Activated CD4-positive, alpha-beta T cell treated with anti-CD3 and anti-CD28 coated beads for 48 hours (primary cell): Measurements from ENCODE around the gene KLK1.
"Not testable (repeated sequence)": the region's sequence is repeated elsewhere in the genome, so short reads cannot be mapped to it uniquely, and the experiment has no call there.

ENCODE experiments used
- DNase-seq: peaks from one replicate; pipeline ENCODE4 v3.0.0-alpha.2; 2020

KLK1 gene

GRCh38 chr19:50812474-50812873, 11.1 kb downstream of the KLK1 start:
- DNase-seq = no peak

GRCh38 chr19:50811622-50812238, 11.9 kb downstream of the KLK1 start:
- not testable (repeated sequence) for DNase-seq

- no peak for DNase-seq
Measured at GRCh38 chr19:50808856-50809255, 14.7 kb downstream of the KLK1 start.

DNA sequence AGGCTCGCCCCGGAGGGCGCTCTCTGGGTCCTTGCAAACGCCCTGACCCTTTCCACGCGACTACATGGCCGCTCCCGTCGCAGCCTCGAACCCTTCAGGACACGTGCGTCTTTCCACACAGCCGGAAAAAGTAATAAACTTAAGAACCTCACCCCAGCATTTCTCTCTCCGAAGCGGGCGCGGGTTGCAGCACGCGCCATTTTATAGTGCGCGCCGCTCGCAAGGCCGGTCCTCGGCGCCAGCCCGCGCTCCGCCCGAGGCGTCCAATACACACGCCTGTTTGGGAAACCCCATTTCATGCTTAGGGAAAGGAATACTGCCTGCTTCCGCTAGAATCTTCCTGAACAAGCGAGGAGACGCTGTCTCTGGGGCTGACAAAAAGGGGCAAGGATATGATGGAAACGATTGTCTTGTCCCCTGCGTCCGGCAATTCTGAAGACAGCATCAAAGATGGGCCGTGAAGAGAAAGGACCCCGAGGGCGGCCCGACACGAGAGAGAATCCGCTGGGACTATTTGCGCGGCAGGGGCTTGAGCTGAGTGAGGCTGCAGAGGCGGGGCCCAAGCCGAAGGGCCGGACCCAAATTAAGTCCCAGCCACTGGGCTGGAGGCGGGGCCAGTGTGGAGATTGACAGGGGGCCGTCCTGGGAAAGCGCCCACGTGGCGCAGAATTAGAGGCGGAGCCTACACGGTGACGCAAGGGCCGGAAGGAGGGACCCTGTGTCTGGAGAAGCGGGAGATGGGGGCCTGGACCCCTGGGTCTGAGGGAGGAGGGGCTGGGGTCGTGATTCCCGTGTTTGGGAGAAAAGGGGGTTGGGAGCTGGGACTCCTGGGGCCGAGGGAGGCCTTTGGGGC, 18.9 kb downstream of the KLK1 start:
- DNase-seq = peak; percentile 99

GRCh38 chr19:50803633-50804419, 19.8 kb downstream of the KLK1 start:
- peak; percentile 61 for DNase-seq

GRCh38 chr19:50801107-50801506, 22.5 kb downstream of the KLK1 start:
- DNase-seq = no peak

GRCh38 chr19:50799547-50799851, 24.1 kb downstream of the KLK1 start:
- no peak for DNase-seq

DNA sequence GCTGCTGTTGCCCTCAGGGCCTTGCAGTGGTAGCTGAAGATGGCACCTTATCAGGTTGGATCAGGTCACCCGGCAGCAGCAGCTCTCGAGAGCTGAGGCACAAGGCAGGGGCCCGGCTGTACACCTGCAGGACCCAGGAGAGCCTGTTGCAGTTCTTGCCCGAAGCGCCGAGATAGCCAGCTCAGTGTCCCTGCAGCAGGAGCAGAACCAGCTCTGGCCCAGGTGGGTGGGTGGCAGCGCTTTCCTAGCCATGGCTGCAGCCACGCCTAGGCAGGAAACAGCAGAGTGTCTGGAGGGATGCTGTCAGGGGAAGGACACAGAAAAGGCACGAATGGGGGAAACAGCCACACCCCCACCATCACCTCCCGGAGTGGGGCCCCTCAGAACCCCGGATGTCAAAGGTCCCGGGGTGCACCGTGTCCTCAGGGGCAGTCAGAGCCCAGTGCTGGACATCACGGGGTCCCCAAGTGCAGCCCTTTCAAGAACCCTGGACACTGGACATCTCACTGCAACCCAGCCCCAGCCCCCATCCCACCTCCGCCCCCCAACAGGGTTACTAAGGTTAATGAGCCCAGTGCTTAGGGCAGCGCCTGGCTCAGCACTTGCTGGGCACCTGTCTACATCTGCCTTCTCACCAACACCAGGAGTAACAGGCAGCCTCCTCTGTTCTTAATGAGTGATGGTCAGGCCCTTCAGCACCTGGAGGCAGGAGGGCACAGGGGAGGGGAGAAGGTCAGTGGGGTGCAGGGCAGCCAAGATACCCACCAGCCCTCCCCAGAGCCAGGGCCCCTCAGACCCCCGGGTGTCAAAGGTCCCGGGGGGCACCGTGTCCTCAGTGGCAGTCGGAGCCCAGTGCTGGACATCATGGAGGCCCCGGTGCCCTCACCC, 24.7 kb downstream of the KLK1 start:
- no peak for DNase-seq

- no peak for DNase-seq
Measured at GRCh38 chr19:50797781-50798658, 25.6 kb downstream of the KLK1 start.

GRCh38 chr19:50797429-50797780, 26.2 kb downstream of the KLK1 start:
- no peak for DNase-seq

- DNase-seq = no peak
Measured at GRCh38 chr19:50796634-50797428, 26.8 kb downstream of the KLK1 start.

- DNase-seq = no peak
Measured at GRCh38 chr19:50796128-50796633, 27.4 kb downstream of the KLK1 start.

DNA sequence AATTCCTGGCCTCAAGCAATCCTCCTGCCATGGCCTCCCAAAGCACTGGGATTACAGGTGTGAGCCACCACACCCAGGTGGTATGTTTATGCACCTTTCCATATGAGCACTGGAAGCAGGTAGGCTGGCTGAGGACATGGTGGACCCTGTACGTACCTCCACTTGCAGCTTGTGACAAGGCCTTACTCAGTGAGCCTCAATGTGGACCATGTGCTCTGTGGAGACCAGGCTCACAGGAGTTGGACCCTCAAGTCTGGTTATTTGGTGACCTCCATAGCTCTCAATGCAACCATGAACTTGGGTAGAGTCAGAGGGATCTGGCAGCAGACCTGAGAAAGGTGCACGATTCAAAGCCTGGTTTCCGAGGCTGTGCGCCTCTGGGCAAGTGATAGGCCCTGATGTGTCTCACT, 27.9 kb downstream of the KLK1 start:
- DNase-seq = no peak

GRCh38 chr19:50794876-50795663, 28.5 kb downstream of the KLK1 start:
- DNase-seq = peak; percentile 57

GRCh38 chr19:50794074-50794875, 29.3 kb downstream of the KLK1 start:
- DNase-seq = peak; percentile 53

DNA sequence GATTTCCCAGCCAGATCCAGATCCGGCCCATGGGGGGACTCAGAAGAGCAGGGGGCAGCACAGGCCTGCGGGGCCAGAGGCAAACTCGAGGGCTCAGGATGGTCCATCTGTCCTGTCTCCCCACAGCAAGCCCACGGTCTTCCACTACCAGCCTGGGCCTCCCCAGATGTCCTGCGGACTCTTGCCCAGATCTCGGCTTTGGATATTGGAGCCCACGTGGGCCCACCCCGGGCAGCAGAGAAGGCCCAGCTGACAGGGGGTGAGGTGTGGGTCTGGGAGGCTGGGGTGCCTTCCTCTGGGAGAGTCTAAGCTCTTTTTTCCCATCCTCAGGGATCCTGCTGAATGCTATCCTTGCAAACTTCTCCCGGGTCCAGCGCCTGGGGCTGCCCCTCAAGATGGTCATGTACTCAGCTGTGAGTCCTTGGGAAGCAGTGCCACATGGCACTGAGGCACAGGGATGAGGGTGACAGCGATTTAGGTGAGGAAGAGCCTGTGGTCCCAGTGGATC, 30.0 kb downstream of the KLK1 start:
- no peak for DNase-seq

GRCh38 chr19:50792272-50793250, 31.0 kb downstream of the KLK1 start:
- no peak for DNase-seq
